GM11168 (cell line): ENCODE results near the gene NT5DC2.
"Not testable (repeated sequence)": the region's sequence is repeated elsewhere in the genome, so short reads cannot be mapped to it uniquely, and the experiment has no call there.

Experiments used
- in situ Hi-C: fragments of 300-500 bp; cut with MboI; formaldehyde crosslinking; loops from one replicate; pipeline ENCODE4 v1.12.0; 2022; ENCODE audit warnings: low sequenced_read_pairs; ENCODE audit not compliant: unreplicated experiment

Gene NT5DC2

GRCh38 chr3:52537726-52538421 is 4.2 kb upstream of the NT5DC2 start:
- in situ Hi-C loops: no loop called here

- in situ Hi-C loops: no loop called here
These were observed 3.5 kb upstream of the NT5DC2 start for GRCh38 chr3:52537165-52537620.

GRCh38 chr3:52536369-52537164 is 2.9 kb upstream of the NT5DC2 start, which contains the start of gene UQCC5:
TSS of gene UQCC5 (plus strand) at chr3:52536605. CDS start at chr3:52536756, 151 bp downstream.
- in situ Hi-C loops: no loop called here

- in situ Hi-C loops: no loop called here
These were observed 2.4 kb upstream of the NT5DC2 start for GRCh38 chr3:52536112-52536368.

GRCh38 chr3:52535411-52536111 is 1.9 kb upstream of the NT5DC2 start:
- in situ Hi-C loops: no loop called here

GRCh38 chr3:52534281-52535183 is 875 bp upstream of the NT5DC2 start:
- in situ Hi-C loops: no loop called here

- in situ Hi-C loops: no loop called here
These were observed 627 bp downstream of the NT5DC2 start for GRCh38 chr3:52532838-52533622.

GRCh38 chr3:52532517-52532837 is 1.2 kb downstream of the NT5DC2 start:
- in situ Hi-C loops: no loop called here

GRCh38 chr3:52531860-52532516 is 1.7 kb downstream of the NT5DC2 start:
- in situ Hi-C loops: no loop called here

GRCh38 chr3:52530918-52531826 is 2.5 kb downstream of the NT5DC2 start:
- in situ Hi-C loops: no loop called here

- in situ Hi-C loops: no loop called here
These were observed 4.0 kb downstream of the NT5DC2 start for GRCh38 chr3:52529376-52530333.

GRCh38 chr3:52528586-52529375 is 4.9 kb downstream of the NT5DC2 start:
- in situ Hi-C loops: no loop called here

- in situ Hi-C loops: no loop called here
These were observed 5.7 kb downstream of the NT5DC2 start for GRCh38 chr3:52527732-52528585.

GRCh38 chr3:52527039-52527731 is 6.5 kb downstream of the NT5DC2 start:
- in situ Hi-C loops: no loop called here

- in situ Hi-C loops: not testable (repeated sequence)
These were observed 7.0 kb downstream of the NT5DC2 start for GRCh38 chr3:52526671-52527038.
